ENCODE results near the gene BACE2.

Gene BACE2

DNA sequence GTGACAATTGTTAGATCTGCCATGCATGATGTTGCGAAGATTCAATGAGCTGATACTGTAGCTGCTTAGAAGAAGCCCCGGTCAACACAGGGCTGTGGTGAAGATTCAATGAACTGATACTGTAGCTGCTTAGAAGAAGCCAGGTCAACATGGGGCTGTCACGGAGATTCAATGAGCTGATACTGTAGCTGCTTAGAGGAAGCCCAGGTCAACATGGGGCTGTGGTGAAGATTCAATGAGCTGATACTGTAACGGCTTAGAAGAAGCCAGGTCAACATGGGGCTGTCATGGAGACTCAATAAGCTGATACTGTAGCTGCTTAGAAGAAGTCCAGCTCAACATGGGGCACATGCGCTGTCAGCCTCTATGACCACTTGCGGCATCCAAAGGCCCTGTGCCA is 18.8 kb upstream of the BACE2 start:
- DNase-seq: no peak

DNA sequence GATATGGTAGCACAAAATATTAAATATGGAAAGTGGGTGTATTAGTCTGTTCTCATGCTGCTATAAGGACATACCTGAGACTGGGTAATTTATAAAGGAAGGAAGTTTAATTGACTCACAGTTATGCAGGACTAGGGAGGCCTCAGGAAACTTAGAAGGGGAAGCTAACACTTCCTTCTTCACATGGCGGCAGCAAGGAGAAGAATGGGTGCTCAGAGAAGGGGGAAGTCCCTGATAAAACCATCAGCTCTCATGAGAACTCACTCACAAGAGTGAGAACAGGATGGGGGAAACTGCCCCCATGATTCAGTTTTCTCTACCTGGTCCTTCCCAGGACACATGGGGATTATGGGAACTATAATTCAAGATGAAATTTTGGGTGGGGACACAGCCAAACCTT is 15.8 kb upstream of the BACE2 start:
- no peak for DNase-seq

DNA sequence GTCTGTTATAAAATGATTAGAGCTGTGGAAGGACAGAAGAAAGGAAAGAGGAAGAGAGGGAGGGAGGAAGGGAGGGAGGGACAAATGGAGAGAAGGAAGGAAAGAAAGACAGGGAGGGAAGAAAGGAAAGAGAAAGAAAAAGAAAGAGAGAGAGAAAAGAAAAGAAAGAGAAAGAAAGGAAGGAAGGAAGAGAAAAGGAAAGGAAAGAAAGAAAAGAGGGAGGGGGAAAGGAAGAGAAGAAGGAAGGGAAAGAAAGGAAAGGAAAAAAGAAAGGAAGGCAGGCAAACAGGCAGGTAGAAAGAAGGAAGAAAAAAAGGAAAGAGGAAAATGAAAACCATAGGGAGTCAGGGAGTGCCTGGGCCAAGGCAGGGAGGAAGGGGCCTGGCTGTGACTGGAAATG is 14.5 kb upstream of the BACE2 start:
- no peak for DNase-seq

DNA sequence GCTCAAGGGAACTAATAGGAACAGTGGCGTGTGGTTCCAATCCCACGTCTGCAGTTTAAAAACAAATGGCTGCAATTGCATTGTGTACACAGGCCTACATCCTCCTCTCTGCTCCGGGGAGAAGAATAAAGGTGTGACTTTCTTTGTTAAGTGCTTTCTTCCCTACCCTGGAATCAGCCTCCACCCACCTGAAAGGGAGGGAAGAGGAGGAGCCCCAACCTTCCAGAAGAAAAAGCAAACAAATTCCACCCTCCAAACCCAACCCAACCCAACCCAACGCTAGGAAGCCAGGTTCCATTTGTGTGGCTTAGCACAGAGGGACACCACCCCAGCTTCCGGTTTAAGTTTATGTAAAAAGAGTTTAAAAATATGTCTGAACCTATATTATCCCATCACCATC is 11.8 kb upstream of the BACE2 start:
- no peak for DNase-seq

DNA sequence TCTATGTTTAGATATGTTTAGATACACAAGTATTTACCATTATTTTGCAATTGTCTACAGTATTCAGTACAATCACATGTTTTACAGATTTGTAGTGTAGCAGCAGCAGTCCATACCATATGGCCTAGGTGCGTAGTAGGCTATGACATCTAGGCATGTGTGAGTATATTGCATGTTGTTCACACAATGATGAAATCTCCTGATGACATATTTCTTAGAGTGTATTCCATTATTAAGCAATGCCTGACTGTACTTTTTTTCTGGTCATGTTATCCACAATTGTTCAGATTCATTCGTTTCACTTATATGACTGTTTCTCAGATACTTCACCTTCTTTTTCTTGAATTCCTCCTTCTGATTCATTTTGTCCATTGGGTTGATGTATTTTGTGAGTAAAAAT is 9.9 kb upstream of the BACE2 start:
- DNase-seq: no peak

DNA sequence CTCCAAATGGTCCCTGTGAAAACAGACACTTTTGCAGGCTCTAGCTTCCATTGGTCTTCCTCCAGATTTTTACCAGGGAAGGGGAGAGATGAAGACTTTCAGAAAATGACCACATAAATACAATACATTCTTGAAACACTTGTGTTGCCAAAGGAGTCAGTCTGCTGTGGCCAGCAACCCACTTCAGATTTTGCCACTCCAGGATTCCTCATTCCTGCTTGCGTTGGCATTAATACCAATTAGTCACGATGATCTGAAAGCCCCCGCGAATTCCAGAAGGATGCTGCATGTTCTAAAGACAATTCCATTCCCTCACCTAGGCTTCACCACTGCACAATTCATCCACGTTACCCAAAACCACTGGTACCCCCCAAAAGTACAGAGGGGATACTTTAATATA is 7.9 kb upstream of the BACE2 start:
- no peak for DNase-seq

DNA sequence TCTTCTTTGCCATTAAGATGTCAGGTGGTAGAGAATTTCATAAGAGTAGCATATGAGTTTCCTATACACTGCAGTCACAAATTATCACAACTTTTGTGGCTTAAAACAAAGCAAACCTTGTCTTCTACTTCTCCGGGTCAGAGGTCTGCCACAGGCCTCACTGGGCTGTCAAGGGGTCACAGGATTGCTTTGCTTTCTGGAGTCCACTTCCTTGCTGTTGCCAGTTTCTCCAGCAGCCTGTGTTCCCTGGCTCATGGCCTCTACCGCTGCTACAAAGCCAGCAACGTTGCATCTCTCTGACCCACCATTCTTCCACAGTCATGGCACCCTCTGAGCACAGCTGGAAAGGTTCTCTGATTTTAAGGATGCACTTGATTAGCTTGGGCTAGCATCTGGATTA is 6.5 kb upstream of the BACE2 start:
- DNase-seq: no peak

DNA sequence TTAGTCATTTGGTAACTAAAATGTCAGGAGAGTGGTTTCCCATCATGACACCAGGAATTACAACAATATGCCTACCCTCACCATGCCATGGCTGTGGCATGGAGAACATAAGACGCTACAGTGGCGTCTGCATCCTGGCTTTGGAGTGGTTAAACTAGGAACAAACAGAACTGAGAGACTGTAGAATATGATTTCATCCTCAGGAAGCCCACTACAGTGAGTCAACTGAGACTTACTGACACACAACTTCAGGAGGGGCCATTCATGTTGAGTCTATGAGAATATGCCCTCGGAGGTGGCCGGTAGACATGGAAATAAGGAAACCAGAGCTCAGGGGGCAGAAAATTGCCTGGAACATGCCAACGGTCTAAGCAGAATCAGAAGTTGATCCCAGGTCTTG is 5.9 kb upstream of the BACE2 start:
- no peak for DNase-seq

DNA sequence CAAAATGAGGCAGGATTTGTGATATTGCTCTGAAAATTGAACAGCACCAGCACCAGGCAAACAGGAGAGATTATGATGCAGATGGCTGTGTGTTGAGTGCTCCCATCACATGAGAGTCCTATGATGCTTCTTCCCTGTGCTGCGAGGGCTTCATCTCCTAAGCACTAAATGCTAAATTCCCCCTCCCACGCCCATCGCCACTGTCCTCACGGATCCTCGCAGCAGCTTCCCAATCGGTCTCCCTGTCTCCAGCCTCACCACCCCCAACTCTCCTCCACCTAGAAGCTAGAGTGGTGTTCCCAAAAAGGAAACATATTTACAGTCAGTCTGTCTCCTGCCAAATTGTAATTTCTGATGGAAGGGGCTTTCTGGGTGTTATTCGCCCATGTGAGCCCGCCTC is 4.9 kb upstream of the BACE2 start:
- no peak for DNase-seq

DNA sequence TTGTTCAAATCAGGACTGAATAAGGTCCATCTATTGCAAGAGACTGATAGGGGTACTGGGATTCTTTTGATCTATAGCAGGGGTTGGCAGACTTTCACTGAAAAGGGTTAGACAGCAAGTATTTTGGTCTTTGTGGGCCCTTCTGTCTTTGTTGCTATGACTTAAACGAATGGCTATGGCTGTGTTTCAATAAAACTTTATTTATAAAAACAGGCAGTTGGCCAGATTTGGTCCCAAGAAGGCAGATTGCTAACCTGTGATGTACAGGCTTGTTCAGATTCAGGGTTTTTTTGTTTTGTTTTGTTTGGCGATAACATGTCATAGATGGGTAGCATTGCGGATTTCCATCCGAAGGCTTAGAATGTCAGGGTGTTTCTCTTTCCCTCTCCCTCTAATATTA is 3.9 kb upstream of the BACE2 start:
- DNase-seq: no peak

DNA sequence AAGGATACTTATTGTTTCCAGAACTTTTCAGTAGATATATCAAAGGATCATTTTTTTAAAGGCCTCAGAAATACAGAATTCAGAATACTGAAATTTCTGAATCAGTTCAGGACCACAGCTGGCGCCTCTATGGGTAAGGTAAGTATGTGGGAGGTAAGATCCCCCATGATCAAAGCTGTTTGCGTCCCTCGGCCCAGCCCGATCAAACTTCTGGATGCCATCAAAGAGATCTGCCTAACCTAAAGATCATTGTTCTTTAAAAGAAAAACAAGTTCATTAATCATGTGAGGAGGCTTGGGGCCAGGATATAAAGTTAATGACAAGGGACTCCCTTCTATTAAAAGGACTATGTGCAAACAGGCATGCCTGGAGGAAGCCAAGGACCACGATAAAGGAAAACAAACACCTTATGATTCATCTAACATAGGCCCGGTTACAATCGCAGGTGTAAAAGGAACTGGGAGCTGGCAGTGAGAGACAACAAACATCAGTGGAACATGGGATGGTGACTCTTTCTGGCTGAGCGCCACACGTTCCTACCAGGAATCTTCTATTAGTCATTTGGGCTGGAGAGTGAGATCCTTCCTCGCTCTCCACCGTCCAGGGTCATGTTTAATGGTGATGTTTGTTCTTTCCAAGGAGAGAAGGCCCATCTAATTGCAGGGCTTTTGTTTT is 2.8 kb upstream of the BACE2 start:
- no peak for DNase-seq

DNA sequence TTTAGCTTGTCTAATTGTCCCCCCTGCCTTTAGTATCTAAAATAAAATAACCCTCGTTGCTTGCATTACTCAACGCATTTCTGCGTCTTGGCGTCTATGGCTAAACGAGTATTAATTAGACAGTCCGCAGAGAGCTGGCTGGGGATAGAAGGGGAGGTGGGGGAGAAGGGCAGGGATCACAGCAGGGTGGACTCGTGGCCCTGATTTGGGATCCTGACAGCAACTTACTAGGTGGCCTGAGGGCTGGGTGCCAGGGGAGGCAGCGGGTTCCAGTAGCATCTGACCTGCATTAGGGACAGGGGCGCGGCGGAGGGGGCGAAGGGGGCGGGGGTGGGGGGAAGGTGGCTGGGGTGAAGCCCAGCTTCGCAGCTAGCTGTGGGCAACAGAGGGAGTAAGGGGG is 1.1 kb upstream of the BACE2 start:
- DNase-seq: no peak

DNA sequence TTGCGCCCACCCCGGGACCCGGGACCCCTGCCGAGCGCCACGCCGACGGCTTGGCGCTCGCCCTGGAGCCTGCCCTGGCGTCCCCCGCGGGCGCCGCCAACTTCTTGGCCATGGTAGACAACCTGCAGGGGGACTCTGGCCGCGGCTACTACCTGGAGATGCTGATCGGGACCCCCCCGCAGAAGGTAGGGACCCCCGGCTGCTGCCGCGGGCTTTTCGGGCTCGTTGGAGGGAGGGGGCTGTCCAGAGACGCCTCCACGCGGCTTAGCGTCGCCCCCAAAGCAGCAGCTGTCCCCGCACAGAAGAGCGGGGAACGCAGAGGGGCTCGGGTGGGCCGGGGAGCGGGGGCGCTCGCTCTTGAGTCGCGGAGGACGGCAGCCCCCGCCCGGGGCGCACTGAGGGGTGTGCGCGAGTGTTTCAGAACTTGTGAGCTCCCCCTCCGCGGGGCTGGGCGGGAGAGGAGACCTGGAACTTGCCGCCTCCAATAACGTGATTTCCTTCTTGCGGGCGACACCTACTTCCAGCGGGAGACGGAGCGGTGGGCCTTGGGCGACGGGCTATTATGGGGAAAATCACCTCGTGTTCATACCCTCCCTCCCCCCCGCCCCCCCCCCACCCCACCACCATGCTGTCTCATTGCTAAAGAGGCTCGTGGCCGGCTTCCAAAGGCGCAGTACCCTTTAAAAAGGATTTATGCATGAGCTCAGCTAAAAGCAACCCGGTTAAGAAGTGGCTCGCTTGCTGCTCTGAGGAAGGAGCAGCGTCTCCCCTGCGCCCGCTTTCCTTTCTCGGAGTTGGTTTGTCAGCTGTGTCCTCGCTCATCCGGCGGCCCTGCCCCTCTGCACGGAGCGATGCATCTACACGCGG is 664 bp downstream of the BACE2 start:
- peak; percentile 31 for DNase-seq

DNA sequence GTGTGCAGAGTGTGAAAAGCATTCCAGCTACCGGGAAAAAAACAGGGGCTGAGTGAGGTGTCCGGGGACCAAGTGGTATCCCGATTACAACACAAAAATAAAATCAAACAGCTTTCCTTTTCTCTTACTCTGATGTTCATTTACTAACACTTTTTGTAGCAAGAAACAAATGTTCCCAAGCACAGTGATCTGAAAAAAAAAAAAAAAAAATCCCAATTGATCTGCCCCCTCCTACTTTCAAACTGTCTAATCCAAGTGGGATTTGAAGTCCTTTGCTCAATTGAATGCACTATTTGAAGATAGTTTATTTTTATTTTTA is 1.3 kb downstream of the BACE2 start:
- no peak for DNase-seq

DNA sequence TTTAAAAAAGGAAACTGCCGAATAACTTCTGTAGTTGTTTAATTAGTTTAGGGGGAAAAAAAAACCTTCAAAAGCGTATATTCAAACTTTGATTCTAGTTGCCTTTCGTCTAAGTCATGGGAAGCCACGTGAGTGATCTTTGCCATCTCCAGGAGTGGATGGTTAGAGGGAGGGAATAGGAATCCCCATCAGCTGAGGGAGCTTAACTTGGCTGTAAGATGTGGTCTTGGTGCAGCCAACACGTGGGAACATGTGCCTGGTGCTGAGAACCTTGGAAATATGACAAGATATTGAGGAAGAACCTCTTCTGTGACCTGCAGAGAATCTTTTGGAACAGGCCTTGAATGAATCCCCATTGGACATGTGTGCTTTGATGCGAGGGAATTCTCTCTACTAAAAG is 1.7 kb downstream of the BACE2 start:
- DNase-seq: no peak

DNA sequence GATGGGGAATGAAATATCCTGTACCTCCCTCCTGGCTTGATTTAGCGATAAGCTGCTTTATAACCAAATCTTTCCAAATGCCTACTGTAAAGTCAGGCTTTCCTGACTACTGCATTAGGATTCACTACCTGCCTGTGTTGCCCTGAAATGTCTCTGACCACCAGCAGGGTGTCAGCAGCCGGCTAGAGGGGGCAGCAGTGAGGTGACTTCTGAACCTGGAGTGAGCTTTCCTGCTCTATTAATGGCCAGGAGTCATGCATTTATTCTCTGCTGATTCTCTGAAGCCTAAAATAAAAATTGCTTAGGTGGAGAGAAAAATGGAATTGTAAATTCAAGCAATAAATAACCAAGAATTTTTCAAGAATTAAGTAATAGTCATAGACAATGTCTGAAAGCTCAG is 2.5 kb downstream of the BACE2 start:
- peak; percentile 26 for DNase-seq

DNA sequence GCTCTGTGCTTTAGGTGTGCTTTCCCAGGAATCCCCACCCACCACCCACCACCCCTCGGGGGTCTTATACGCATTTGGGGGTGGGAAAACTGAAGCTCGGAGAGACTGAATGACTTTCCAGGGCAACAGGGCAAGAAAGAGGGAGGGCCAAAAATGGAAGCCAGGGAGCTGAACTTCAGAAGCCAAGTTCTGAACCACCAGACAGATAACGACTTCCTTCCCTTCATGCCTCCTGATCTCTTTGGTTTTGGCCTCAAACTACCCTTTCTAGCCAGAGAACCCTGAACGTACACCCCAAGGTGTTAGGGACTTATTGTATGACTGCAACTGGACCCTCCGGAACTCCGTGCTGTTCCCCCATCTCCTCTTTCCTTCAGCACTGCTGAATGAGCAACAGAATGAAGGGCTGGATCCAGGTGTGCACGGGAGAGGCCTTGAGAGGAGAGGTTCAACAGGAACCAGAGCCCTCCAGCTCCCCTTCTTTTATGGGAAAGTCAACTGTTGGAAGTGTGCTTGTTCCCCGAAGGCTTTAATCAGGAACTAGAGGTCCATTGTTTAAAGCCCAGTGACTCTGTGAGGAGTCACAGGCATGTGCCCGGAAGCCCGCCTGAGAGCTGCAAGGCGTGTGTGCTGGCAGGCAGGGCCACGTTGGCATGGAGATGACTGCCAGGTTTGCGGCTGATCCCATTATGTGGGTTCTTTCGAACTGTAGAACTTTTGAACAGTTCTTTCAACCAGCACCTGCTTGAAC is 3.1 kb downstream of the BACE2 start:
- no peak for DNase-seq

DNA sequence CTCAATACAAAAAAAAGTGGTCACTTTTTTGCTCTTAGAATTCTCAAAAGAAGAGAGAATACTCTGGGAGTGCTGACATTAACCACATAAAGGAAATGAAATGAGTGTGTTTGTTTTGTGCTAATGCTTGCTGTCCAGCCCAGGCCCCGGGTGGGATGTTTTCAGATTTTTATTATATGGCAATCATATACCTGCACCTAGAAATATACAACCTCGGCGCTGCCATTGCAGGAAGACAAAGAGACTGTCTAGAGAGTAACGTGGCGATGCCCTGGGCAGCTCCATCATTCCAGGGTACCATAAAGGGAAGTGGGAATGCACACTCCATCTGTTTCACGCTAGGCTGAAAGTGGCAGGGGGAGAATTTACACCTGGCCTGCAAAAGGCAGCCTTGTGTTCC is 7.1 kb downstream of the BACE2 start:
- DNase-seq: no peak

DNA sequence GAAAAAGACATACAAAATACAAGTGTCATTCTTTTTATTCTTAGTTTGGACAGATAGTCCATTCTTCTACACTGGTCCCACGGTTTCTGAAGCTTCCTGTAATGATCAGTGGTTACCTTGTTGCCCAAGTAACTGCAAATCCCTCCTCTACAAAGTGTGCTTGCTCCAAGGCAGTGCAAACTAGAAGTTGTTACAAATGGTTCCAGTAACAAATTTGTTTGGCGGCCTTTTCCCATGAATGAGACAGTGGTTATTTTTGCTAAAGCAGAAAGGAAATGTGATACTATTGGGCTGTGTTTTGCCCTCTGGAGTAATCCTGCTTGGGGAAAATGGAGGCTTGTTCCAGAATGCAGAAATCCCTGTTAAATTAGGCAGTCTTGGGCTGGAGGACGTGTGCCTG is 8.9 kb downstream of the BACE2 start:
- DNase-seq: no peak

DNA sequence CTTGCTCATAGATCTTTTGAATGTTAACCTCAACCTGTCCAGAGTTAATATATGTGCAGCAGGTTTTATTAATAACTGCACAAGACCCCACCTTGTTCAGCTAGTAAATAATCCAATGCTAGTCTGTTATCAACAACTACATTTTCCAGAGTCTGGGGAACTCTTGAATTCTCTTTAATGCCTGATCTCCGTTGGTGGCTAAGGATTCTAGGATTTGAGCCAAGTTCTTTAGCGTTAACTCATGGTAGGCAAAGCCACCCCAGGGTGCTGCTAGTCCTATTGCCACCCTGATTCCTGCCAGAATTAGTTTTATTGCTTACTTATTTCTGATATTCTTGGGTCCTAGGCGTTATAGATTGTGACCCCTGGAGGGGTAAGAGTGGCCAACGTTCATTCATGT is 12.8 kb downstream of the BACE2 start:
- no peak for DNase-seq

DNA sequence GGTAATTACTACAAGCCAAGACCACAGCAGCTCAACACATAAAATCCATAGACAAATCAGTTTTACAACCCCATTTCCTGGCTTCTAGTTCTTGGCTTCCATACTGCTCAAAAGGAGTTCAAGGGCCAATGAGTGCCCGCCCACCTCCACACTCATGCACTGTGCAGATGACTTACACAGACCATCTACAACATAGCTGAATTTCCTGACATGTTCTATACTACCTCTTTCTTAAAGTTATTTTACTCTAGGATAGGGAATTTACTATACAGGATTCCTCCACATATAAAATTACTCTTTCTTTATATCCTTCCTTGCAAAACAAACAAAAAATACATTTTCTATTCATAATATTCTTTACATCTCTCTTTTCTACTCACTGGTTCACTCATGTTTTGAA is 14.6 kb downstream of the BACE2 start:
- DNase-seq: no peak

DNA sequence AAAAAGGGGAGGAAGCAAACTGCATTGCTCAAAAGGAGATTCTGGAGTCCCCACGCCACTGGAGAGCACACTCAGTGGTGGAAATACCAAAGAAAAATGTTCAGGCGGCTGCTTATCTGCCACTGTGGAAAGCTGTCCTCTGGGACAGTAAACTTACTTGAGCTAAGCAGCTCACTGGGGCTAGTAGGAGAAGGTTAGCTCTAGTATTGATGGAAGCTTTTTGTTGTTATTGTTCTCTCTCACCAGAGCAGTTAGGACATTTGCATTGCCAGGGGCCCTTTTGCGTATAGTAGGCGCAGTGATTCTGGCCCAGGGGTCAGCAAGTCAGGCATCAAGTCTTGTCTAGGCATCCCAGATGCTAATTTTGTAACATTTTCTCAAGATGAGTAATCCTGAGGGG is 15.6 kb downstream of the BACE2 start:
- no peak for DNase-seq

DNA sequence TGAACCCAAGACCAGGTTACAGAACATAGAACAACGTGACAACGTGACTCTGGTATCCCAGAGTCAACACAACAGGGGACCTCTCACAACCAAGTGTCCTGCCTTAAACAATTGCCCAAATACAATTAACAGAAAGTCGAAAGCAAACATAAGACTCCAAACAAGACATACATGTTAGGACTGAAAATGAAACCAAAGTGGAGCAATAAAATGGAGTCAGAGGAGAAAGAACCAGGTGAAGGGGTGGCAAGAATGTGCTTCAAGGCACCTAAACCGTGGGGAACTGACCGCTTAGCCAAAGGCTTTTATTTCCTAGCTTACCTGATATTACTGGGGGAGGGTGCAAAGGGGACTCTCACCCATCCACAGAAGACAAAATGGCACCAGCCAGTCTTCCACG is 17.8 kb downstream of the BACE2 start:
- DNase-seq: no peak

Measured in NCI-H510A (cell line).